NB4 (cell line): ENCODE data around the gene EVA1C.
A peak's percentile ranks its signal among the peaks of the same experiment; 100 is the strongest.

ENCODE experiments used
- POLR2A ChIP-seq: IDR thresholded peaks from 2 replicates; pipeline ENCODE4 v1.6.1; 2011; ENCODE audit warnings: mild to moderate bottlenecking; ENCODE audit not compliant: insufficient read length; ENCODE audit errors: extremely low read depth
- TF ChIP-seq, protein P1 (sequence below): IDR thresholded peaks from one replicate; pipeline ENCODE4 v1.5.1; 2012; ENCODE audit warnings: low read depth, low read length

DNA sequence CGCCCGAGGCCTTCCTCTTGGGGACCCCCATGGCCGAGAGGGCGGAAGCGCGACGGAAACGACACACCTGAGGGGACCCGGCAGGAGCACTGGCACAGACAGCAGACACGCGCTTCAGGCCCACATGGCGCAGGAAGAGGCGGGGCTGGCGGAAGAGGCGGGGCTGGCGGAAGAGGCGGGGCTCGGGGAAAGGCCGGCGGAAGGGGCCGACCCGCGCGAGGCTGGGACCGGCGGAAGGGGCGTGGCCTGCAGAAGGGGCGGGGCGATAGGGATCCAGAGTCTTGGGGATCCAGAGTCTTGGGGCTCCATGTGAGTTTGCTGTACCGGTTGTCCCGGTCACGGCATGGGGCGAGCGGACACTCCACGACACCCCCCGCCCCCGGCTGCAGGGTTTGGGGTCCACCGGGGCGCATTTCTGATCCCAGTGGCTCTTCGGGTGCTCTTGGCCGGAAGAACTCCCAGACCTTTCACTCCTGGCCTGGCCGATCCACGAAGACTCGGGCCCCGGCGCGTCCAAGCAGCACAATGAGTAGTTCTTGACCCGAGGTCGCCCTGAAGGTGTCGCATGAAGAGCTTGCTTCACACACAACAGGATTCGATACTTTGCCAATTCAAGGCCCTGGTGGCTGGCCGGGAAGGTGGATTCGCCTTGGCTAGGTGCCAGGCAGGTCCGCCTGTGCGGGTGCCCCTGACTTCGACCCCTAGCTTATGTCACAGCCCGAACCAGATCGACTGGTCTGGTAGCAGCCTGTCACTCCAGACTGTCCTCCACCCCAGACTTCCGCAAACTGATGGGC is 19.4 kb upstream of the EVA1C start, which contains the start of gene URB1:
- TF ChIP-seq POLR2A: peak; percentile 68
- TF ChIP-seq, protein P1, sequence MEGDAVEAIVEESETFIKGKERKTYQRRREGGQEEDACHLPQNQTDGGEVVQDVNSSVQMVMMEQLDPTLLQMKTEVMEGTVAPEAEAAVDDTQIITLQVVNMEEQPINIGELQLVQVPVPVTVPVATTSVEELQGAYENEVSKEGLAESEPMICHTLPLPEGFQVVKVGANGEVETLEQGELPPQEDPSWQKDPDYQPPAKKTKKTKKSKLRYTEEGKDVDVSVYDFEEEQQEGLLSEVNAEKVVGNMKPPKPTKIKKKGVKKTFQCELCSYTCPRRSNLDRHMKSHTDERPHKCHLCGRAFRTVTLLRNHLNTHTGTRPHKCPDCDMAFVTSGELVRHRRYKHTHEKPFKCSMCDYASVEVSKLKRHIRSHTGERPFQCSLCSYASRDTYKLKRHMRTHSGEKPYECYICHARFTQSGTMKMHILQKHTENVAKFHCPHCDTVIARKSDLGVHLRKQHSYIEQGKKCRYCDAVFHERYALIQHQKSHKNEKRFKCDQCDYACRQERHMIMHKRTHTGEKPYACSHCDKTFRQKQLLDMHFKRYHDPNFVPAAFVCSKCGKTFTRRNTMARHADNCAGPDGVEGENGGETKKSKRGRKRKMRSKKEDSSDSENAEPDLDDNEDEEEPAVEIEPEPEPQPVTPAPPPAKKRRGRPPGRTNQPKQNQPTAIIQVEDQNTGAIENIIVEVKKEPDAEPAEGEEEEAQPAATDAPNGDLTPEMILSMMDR: no peak
